HepG2 (cell line): Measurements from ENCODE around the gene UBAP1L. TPM values are rescaled to one million over a fixed set of nuclear protein-coding genes. Genes with fewer than 3 reads are reported as not detected.
A peak's percentile ranks its signal among the peaks of the same experiment; 100 is the strongest.

Source experiments
- CBX1 ChIP-seq: IDR thresholded peaks from one replicate; pipeline ENCODE4 v1.6.1; 2016; ENCODE audit warnings: antibody characterized with exemption, low read depth
- CBX2 ChIP-seq, 2 experiments: fragments of 200-600 bp in 1 of 2; sonication (generic); formaldehyde crosslinking in 1 of 2; IDR thresholded peaks; 2 replicates each; pipeline versions ENCODE4 v1.7.0 to v1.8.1; 2018 to 2022; ENCODE audit warnings: low read depth in 2 of 2, low read length in 1 of 2, mild to moderate bottlenecking in 1 of 2, missing genetic modification reagents in 1 of 2
- HINFP ChIP-seq: sonication (generic); formaldehyde crosslinking; IDR thresholded peaks from 2 replicates; pipeline ENCODE4 v1.4.0; 2020; ENCODE audit warnings: low read depth, mild to moderate bottlenecking, missing genetic modification reagents
- HOMEZ ChIP-seq: IDR thresholded peaks from 2 replicates; pipeline ENCODE4 v1.6.1; 2016; ENCODE audit warnings: low read depth
- KLF11 ChIP-seq: IDR thresholded peaks from 2 replicates; pipeline ENCODE4 v1.6.1; 2016; ENCODE audit warnings: missing compliant biosample characterization
- KLF12 ChIP-seq: sonication (generic); formaldehyde crosslinking; IDR thresholded peaks from 2 replicates; pipeline ENCODE4 v1.4.0; 2020; ENCODE audit warnings: missing genetic modification reagents, borderline replicate concordance
- LCORL ChIP-seq, 2 experiments: fragments of 450-650 bp in 1 of 2; sonication (generic) in 1 of 2; formaldehyde crosslinking in 1 of 2; IDR thresholded peaks; 2 replicates each; pipeline versions ENCODE4 v1.5.0 to v1.6.1; 2017 to 2020; ENCODE audit warnings: antibody characterized with exemption in 1 of 2, missing genetic modification reagents in 1 of 2
- MAFG ChIP-seq: sonication (generic); formaldehyde crosslinking; IDR thresholded peaks from 2 replicates; pipeline ENCODE4 v1.5.1; 2020; ENCODE audit warnings: mild to moderate bottlenecking, missing genetic modification reagents
- MAFK ChIP-seq, 2 experiments: IDR thresholded peaks in 1 of 2; conservative IDR thresholded peaks in 1 of 2; 2 replicates each; pipeline ENCODE4 v1.6.1; 2011; ENCODE audit warnings: improper control_type of control experiment in 2 of 2, low read length in 2 of 2
- MED13 ChIP-seq: sonication (generic); formaldehyde crosslinking; IDR thresholded peaks from 2 replicates; pipeline ENCODE4 v1.5.0; 2020; ENCODE audit warnings: missing genetic modification reagents
- MLLT10 ChIP-seq: sonication (generic); formaldehyde crosslinking; IDR thresholded peaks from 2 replicates; pipeline ENCODE4 v1.4.0; 2020; ENCODE audit warnings: missing genetic modification reagents
- PCBP2 ChIP-seq: fragments of 200-400 bp; formaldehyde crosslinking; optimal IDR thresholded peaks from 2 replicates; pipeline ENCODE3; 2018; ENCODE audit warnings: low read length, low read depth; ENCODE audit not compliant: poor library complexity, severe bottlenecking
- RAD51 ChIP-seq: fragments of 450-650 bp; IDR thresholded peaks from 2 replicates; pipeline ENCODE4 v1.6.1; 2016; ENCODE audit warnings: borderline replicate concordance
- SP2 ChIP-seq: sonication (generic); formaldehyde crosslinking; IDR thresholded peaks from 2 replicates; pipeline ENCODE4 v1.5.1; 2020; ENCODE audit warnings: mild to moderate bottlenecking, missing genetic modification reagents
- TARDBP ChIP-seq: sonication (generic); formaldehyde crosslinking; IDR thresholded peaks from 2 replicates; pipeline ENCODE4 v1.8.0; 2022; ENCODE audit warnings: mild to moderate bottlenecking, missing genetic modification reagents
- TRIM24 ChIP-seq: sonication (generic); formaldehyde crosslinking; IDR thresholded peaks from 2 replicates; pipeline ENCODE4 v1.8.0; 2022; ENCODE audit warnings: mild to moderate bottlenecking, missing genetic modification reagents
- ZBTB20 ChIP-seq: sonication (generic); formaldehyde crosslinking; IDR thresholded peaks from 2 replicates; pipeline ENCODE4 v1.8.1; 2023; ENCODE audit warnings: missing genetic modification reagents, low read depth, mild to moderate bottlenecking, borderline replicate concordance
- ZNF160 ChIP-seq: sonication (generic); formaldehyde crosslinking; IDR thresholded peaks from 2 replicates; pipeline ENCODE4 v1.8.0; 2022; ENCODE audit warnings: mild to moderate bottlenecking, inconsistent platforms, missing genetic modification reagents
- ZNF207 ChIP-seq: fragments of 450-650 bp; IDR thresholded peaks from 2 replicates; pipeline ENCODE4 v1.6.1; 2016; ENCODE audit warnings: antibody characterized with exemption, borderline replicate concordance
- ZNF260 ChIP-seq: sonication (generic); formaldehyde crosslinking; IDR thresholded peaks from 2 replicates; pipeline ENCODE4 v1.4.0; 2020; ENCODE audit warnings: missing genetic modification reagents, low read depth, mild to moderate bottlenecking, borderline replicate concordance
- ZNF34 ChIP-seq: sonication (generic); formaldehyde crosslinking; IDR thresholded peaks from 2 replicates; pipeline ENCODE4 v1.4.0; 2020; ENCODE audit warnings: mild to moderate bottlenecking, missing genetic modification reagents, borderline replicate concordance
- ZNF577 ChIP-seq: sonication (generic); formaldehyde crosslinking; IDR thresholded peaks from 2 replicates; pipeline ENCODE4 v1.4.0; 2020; ENCODE audit warnings: mild to moderate bottlenecking, low read depth, missing genetic modification reagents, borderline replicate concordance
- ZNF740 ChIP-seq: sonication (generic); formaldehyde crosslinking; IDR thresholded peaks from 2 replicates; pipeline ENCODE4 v1.4.0; 2020; ENCODE audit warnings: missing genetic modification reagents
- ZZZ3 ChIP-seq: sonication (generic); formaldehyde crosslinking; IDR thresholded peaks from 2 replicates; pipeline ENCODE4 v1.4.0; 2020; ENCODE audit warnings: missing genetic modification reagents, mild to moderate bottlenecking, borderline replicate concordance
- polyA plus RNA-seq, 8 experiments: library from polyadenylated mRNA; depleted of rRNA in 3 of 8; stranded (reverse) in 7 of 8; unstranded in 1 of 8; fragments of >200 nt; fragmentation: Illumina TruSeq in 4 of 8; extraction: Trizol in 4 of 8; gene quantifications; 2 replicates each; pipeline versions ENCODE4 v1.2.1 to v1.2.3, GENCODE V29; 2011 to 2016; ENCODE audit warnings: low read depth in 4 of 8, missing spikeins in 1 of 8, mixed read lengths in 1 of 8; ENCODE audit not compliant: insufficient read depth in 1 of 8
- total RNA-seq, 5 experiments: library from RNA; depleted of rRNA; stranded (reverse); fragments of >200 nt; fragmentation: Illumina TruSeq; extraction: Trizol; gene quantifications; 2 replicates each; pipeline ENCODE4 v1.2.3, GENCODE V29; 2016; ENCODE audit warnings: low read depth in 1 of 5
- TF ChIP-seq, protein P1 (sequence below): sonication (generic); formaldehyde crosslinking; conservative IDR thresholded peaks from 2 replicates; pipeline ENCODE4 v1.4.0; 2020; ENCODE audit warnings: missing genetic modification reagents

UBAP1L gene
- total and polyA plus RNA-seq, 2 of the 13 experiments (the other 11 are each of a cell fraction or from before 2014, with no cell fraction given) = 0.86 to 1.4 TPM

- TF ChIP-seq, protein P1, sequence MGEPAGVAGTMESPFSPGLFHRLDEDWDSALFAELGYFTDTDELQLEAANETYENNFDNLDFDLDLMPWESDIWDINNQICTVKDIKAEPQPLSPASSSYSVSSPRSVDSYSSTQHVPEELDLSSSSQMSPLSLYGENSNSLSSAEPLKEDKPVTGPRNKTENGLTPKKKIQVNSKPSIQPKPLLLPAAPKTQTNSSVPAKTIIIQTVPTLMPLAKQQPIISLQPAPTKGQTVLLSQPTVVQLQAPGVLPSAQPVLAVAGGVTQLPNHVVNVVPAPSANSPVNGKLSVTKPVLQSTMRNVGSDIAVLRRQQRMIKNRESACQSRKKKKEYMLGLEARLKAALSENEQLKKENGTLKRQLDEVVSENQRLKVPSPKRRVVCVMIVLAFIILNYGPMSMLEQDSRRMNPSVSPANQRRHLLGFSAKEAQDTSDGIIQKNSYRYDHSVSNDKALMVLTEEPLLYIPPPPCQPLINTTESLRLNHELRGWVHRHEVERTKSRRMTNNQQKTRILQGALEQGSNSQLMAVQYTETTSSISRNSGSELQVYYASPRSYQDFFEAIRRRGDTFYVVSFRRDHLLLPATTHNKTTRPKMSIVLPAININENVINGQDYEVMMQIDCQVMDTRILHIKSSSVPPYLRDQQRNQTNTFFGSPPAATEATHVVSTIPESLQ (CRISPR knock-in tag) = no peak
- TF ChIP-seq ZZZ3 (CRISPR knock-in tag) (no peak), MAFK (conservative IDR thresholded peaks at IDR 0.05 in 1 of 2, IDR thresholded peaks at IDR 0.05 in 1 of 2; ENCODE audit: low read length in 2 of 2) (no peak), ZNF34 (no peak), ZNF740 (CRISPR knock-in tag) (no peak), HOMEZ (CRISPR knock-in tag) (peak; percentile 62; the same call in 1 of the 2 replicates), KLF11 (CRISPR knock-in tag) (no peak), ZNF207 (no peak), TRIM24 (CRISPR knock-in tag) (no peak), KLF12 (CRISPR knock-in tag) (0 out of 2 replicates have a peak, but pooled peaks have one; percentile 45), ZNF577 (CRISPR knock-in tag) (no peak), CBX2 (IDR thresholded peaks at IDR 0.05; ENCODE audit: low read depth, low read length) (no peak), CBX2 (CRISPR knock-in tag; IDR thresholded peaks at IDR 0.05; ENCODE audit: low read depth) (no peak), MED13 (CRISPR knock-in tag) (no peak), ZNF160 (CRISPR knock-in tag) (no peak), PCBP2 (no peak), LCORL (IDR thresholded peaks at IDR 0.05) (no peak), LCORL (CRISPR knock-in tag; IDR thresholded peaks at IDR 0.05) (peak; percentile 84), ZNF260 (CRISPR knock-in tag) (no peak), TARDBP (CRISPR knock-in tag) (peak; percentile 64; the same call in 1 of the 2 replicates), CBX1 (no peak), HINFP (CRISPR knock-in tag) (peak; percentile 49; the same call in 1 of the 2 replicates), MLLT10 (CRISPR knock-in tag) (no peak), ZBTB20 (CRISPR knock-in tag) (0 out of 2 replicates have a peak, but pooled peaks have one; percentile 29), RAD51 (peak; percentile 55; the same call in 1 of the 2 replicates), MAFG (CRISPR knock-in tag) (no peak), SP2 (CRISPR knock-in tag) (peak; percentile 77)
Observed at GRCh38 chr15:65056868-65057548, 58.0 kb downstream of the UBAP1L start (continued).
